ENCODE results near the gene PPP2R2C. TPM values are rescaled to one million over a fixed set of nuclear protein-coding genes. Genes with fewer than 3 reads are reported as not detected.

PPP2R2C gene
- total RNA-seq, 3 donors from 2014 or later, result 0.16 to 0.66 (median 0.44) TPM

- intact Hi-C loops (cut with DNase I; ENCODE audit: low total_unique reads), result no loop called here
- Histone ChIP-seq H3K27me3 (no peaks in the 10 kb centered on the region), H3K4me3 (no peak overlapping the region), H3K9me3 (no peaks in the 10 kb centered on the region), H3K4me1 (no peaks in the 10 kb centered on the region), H3K36me3 (no peaks in the 10 kb centered on the region), H3K27ac (peak overlapping the region in 1 of 2 donors; percentile 81)
- no peak for DNase-seq (ENCODE audit: low spot score in 2 of 2)
- no peak for TF ChIP-seq POLR2AphosphoS5 (IDR thresholded peaks at IDR 0.05)
- TF ChIP-seq CTCF (IDR thresholded peaks at IDR 0.05), result no peak
- no peak for TF ChIP-seq POLR2A (IDR thresholded peaks at IDR 0.05)
These were observed 190.1 kb downstream of the PPP2R2C start for GRCh38 chr4:6282314-6282771.

- intact Hi-C loops (cut with DNase I; ENCODE audit: low total_unique reads), result loop anchor here (2.0 kb wide), 1 partner anchor 77 kb away; no protein-coding TSS in a partner anchor
- Histone ChIP-seq H3K9me3 (no peaks in the 10 kb centered on the region), H3K4me1 (no peaks in the 10 kb centered on the region), H3K27me3 (no peaks in the 10 kb centered on the region), H3K36me3 (no peaks in the 10 kb centered on the region), H3K27ac (peak overlapping the region; percentile 52 to 81), H3K4me3 (no peak overlapping the region)
- no peak for DNase-seq (ENCODE audit: low spot score in 2 of 2)
- TF ChIP-seq CTCF (IDR thresholded peaks at IDR 0.05) (no peak), POLR2AphosphoS5 (IDR thresholded peaks at IDR 0.05) (no peak), POLR2A (IDR thresholded peaks at IDR 0.05) (no peak)
These were observed 190.7 kb downstream of the PPP2R2C start for GRCh38 chr4:6281436-6282313.

GRCh38 chr4:6280365-6280996, 191.9 kb downstream of the PPP2R2C start:
- DNase-seq (ENCODE audit: low spot score in 2 of 2), result peak; percentile 44 to 78
- Histone ChIP-seq H3K36me3 (no peaks in the 10 kb centered on the region), H3K4me1 (no peaks in the 10 kb centered on the region), H3K27me3 (no peaks in the 10 kb centered on the region), H3K9me3 (no peaks in the 10 kb centered on the region), H3K27ac (peak overlapping the region; percentile 52 to 81), H3K4me3 (no peak overlapping the region)
- TF ChIP-seq POLR2A (IDR thresholded peaks at IDR 0.05) (no peak), POLR2AphosphoS5 (IDR thresholded peaks at IDR 0.05) (no peak), CTCF (IDR thresholded peaks at IDR 0.05) (no peak)
- intact Hi-C loops (cut with DNase I; ENCODE audit: low total_unique reads), result loop anchor here (2.0 kb wide), 1 partner anchor 76 kb away; no protein-coding TSS in a partner anchor

- Histone ChIP-seq H3K9me3 (no peaks in the 10 kb centered on the region), H3K27ac (peak overlapping the region; percentile 52 to 81), H3K4me1 (no peaks in the 10 kb centered on the region), H3K27me3 (no peaks in the 10 kb centered on the region), H3K4me3 (no peak overlapping the region), H3K36me3 (no peaks in the 10 kb centered on the region)
- DNase-seq (ENCODE audit: low spot score in 2 of 2), result no peak
- TF ChIP-seq CTCF (IDR thresholded peaks at IDR 0.05) (no peak), POLR2A (IDR thresholded peaks at IDR 0.05) (no peak)
- intact Hi-C loops (cut with DNase I; ENCODE audit: low total_unique reads), result loop anchor here (2.0 kb wide), 1 partner anchor 75 kb away; no protein-coding TSS in a partner anchor
These were observed 192.7 kb downstream of the PPP2R2C start for GRCh38 chr4:6279582-6280289.
